HepG2 (cell line): ENCODE measurements around the gene EIF5A. TPM values are rescaled to one million over a fixed set of nuclear protein-coding genes. Genes with fewer than 3 reads are reported as not detected.
A peak's percentile ranks its signal among the peaks of the same experiment; 100 is the strongest.

Experiments
- ATAC-seq: fragments of 200-7000 bp; cut with Tn5 transposase; 3 replicates; pipeline ENCODE4 v1.9.1; 2020; ENCODE audit warnings: mild to moderate bottlenecking, moderate library complexity
- BruUV-seq: library from RNA; stranded (reverse); fragments of 400-500 nt; replicated peaks from 2 replicates; lab custom pipeline; 2021; lab: Mats Ljungman, UMichigan
- CTCF ChIA-PET: fragments of 300-600 bp; formaldehyde crosslinking; extraction: SDS; loops from one replicate; lab custom pipeline; 2021; ENCODE audit warnings: low total read pairs, inconsistent platforms, low intra/inter-chr PET ratio; lab: Yijun Ruan, JAX
- POLR2A ChIA-PET: fragments of 350-600 bp; sonication (Branson Sonifier 250); formaldehyde crosslinking; loops from one replicate; lab custom pipeline; 2020; ENCODE audit warnings: antibody characterized with exemption, inconsistent platforms; lab: Yijun Ruan, JAX
- DNase-seq: peaks from one replicate; pipeline ENCODE4 v3.0.0-alpha.2; 2015; ENCODE audit warnings: low spot score
- FAIRE-seq: peaks from 3 replicates; lab custom pipeline; 2011; peaks lifted over from hg19 to GRCh38; lab: Jason Lieb, UNC
- H2AFZ ChIP-seq: one replicate; pipeline ENCODE4 v1.6.1; 2011; ENCODE audit warnings: low read length, inconsistent platforms
- H3K27ac ChIP-seq: fragments of 300-600 bp; 3 replicates; pipeline ENCODE4 v1.8.0; 2011; ENCODE audit warnings: mixed run types, mild to moderate bottlenecking, mixed read lengths, low read length, inconsistent platforms; ENCODE audit not compliant: insufficient read depth; ENCODE audit errors: extremely low read length
- H3K27me3 ChIP-seq, 2 experiments: fragments of 200-600 bp in 1 of 2; 2 replicates in 1 of 2; 3 replicates in 1 of 2; pipeline versions ENCODE4 v1.6.0 to v1.8.0; 2011; ENCODE audit warnings: low read length in 2 of 2, mild to moderate bottlenecking in 2 of 2, moderate library complexity in 2 of 2, inconsistent platforms in 1 of 2; ENCODE audit not compliant: insufficient read depth in 2 of 2, control insufficient read depth in 1 of 2
- H3K36me3 ChIP-seq, 2 experiments: fragments of 200-600 bp in 1 of 2; replicated peaks in 1 of 2; 2 replicates in 1 of 2; 3 replicates in 1 of 2; pipeline versions ENCODE4 v1.5.1 to v1.8.0; 2011; ENCODE audit warnings: low read length in 2 of 2, inconsistent platforms in 1 of 2; ENCODE audit not compliant: insufficient read depth in 2 of 2, control insufficient read depth in 1 of 2
- H3K4me1 ChIP-seq: 2 replicates; pipeline ENCODE4 v1.5.1; 2012; ENCODE audit warnings: low read length, inconsistent platforms; ENCODE audit not compliant: insufficient read depth
- H3K4me2 ChIP-seq: 2 replicates; pipeline ENCODE4 v1.6.0; 2011; ENCODE audit warnings: low read depth, low read length, inconsistent platforms
- H3K4me3 ChIP-seq, 3 experiments: fragments of 200-600 bp in 1 of 3; sonication (generic), shearing (Covaris generic) in 1 of 3; replicated peaks in 1 of 3; 2 replicates each; pipeline ENCODE4 v1.5.1; 2011 to 2016; ENCODE audit warnings: low read length in 3 of 3, inconsistent platforms in 2 of 3, low read depth in 2 of 3, mild to moderate bottlenecking in 2 of 3, control low read depth in 1 of 3, mixed read lengths in 1 of 3; ENCODE audit not compliant: insufficient read depth in 1 of 3
- H3K79me2 ChIP-seq: one replicate; pipeline ENCODE4 v1.6.1; 2011; ENCODE audit warnings: low read length, inconsistent platforms; ENCODE audit not compliant: insufficient read depth
- H3K9ac ChIP-seq: 2 replicates; pipeline ENCODE4 v1.6.0; 2011; ENCODE audit warnings: mild to moderate bottlenecking, low read depth, low read length, inconsistent platforms; ENCODE audit not compliant: insufficient read depth
- H3K9me3 ChIP-seq: 2 replicates; pipeline ENCODE4 v1.5.1; 2012; ENCODE audit warnings: mild to moderate bottlenecking, low read length
- H4K20me1 ChIP-seq: 2 replicates; pipeline ENCODE4 v1.6.0; 2011; ENCODE audit warnings: inconsistent platforms, mild to moderate bottlenecking, low read length, moderate library complexity; ENCODE audit not compliant: insufficient read depth
- GATAD1 ChIP-seq: IDR thresholded peaks from 2 replicates; pipeline ENCODE4 v1.6.1; 2016; ENCODE audit warnings: missing genetic modification reagents, missing compliant biosample characterization
- MAZ ChIP-seq, 2 experiments: sonication (generic) in 1 of 2; formaldehyde crosslinking in 1 of 2; IDR thresholded peaks; 2 replicates each; pipeline versions ENCODE4 v1.5.0 to v1.6.1; 2012 to 2020; ENCODE audit warnings: low read depth in 2 of 2, mild to moderate bottlenecking in 2 of 2, borderline replicate concordance in 1 of 2, improper control_type of control experiment in 1 of 2, low read length in 1 of 2, missing genetic modification reagents in 1 of 2, moderate library complexity in 1 of 2
- MYNN ChIP-seq: sonication (generic); formaldehyde crosslinking; IDR thresholded peaks from 2 replicates; pipeline ENCODE4 v1.4.0; 2020; ENCODE audit warnings: mild to moderate bottlenecking, low read depth, missing genetic modification reagents
- PHF20 ChIP-seq: sonication (generic); formaldehyde crosslinking; IDR thresholded peaks from 2 replicates; pipeline ENCODE4 v1.5.0; 2020; ENCODE audit warnings: mild to moderate bottlenecking, missing genetic modification reagents
- ZFP82 ChIP-seq: sonication (generic); formaldehyde crosslinking; IDR thresholded peaks from 2 replicates; pipeline ENCODE4 v1.5.1; 2020; ENCODE audit warnings: mild to moderate bottlenecking, missing genetic modification reagents, borderline replicate concordance
- ZNF17 ChIP-seq: sonication (generic); formaldehyde crosslinking; IDR thresholded peaks from 2 replicates; pipeline ENCODE4 v1.5.0; 2020; ENCODE audit warnings: mild to moderate bottlenecking, missing genetic modification reagents
- ZNF577 ChIP-seq: sonication (generic); formaldehyde crosslinking; IDR thresholded peaks from 2 replicates; pipeline ENCODE4 v1.4.0; 2020; ENCODE audit warnings: mild to moderate bottlenecking, low read depth, missing genetic modification reagents, borderline replicate concordance
- ZNF747 ChIP-seq: sonication (generic); formaldehyde crosslinking; IDR thresholded peaks from 2 replicates; pipeline ENCODE4 v1.8.1; 2023; ENCODE audit warnings: missing genetic modification reagents, mild to moderate bottlenecking, borderline replicate concordance
- ZNF766 ChIP-seq: sonication (generic); formaldehyde crosslinking; IDR thresholded peaks from 2 replicates; pipeline ENCODE4 v1.5.0; 2020; ENCODE audit warnings: missing genetic modification reagents, borderline replicate concordance
- WGBS: methylation state at CpG from one replicate; pipeline ENCODE4 v1.1.6; 2017; ENCODE audit warnings: low lambda C conversion rate; 5-methylcytosine and 5-hydroxymethylcytosine counted together
- in situ Hi-C: cut with HindIII; loops from 2 replicates; pipeline ENCODE4 v1.10.0; 2017; ENCODE audit warnings: low pct_unique_long_range_greater_than_20kb; ENCODE audit not compliant: extremely low pct_ligation_motif_present
- intact Hi-C: fragments of 100-400 bp; cut with micrococcal nuclease; formaldehyde crosslinking; loops from one replicate; pipeline ENCODE4 v1.10.0; 2022; ENCODE audit not compliant: unreplicated experiment
- polyA plus RNA-seq, 8 experiments: library from polyadenylated mRNA; depleted of rRNA in 3 of 8; stranded (reverse) in 7 of 8; unstranded in 1 of 8; fragments of >200 nt; fragmentation: Illumina TruSeq in 4 of 8; extraction: Trizol in 4 of 8; gene quantifications; 2 replicates each; pipeline versions ENCODE4 v1.2.1 to v1.2.3, GENCODE V29; 2011 to 2016; ENCODE audit warnings: low read depth in 4 of 8, missing spikeins in 1 of 8, mixed read lengths in 1 of 8; ENCODE audit not compliant: insufficient read depth in 1 of 8
- total RNA-seq, 5 experiments: library from RNA; depleted of rRNA; stranded (reverse); fragments of >200 nt; fragmentation: Illumina TruSeq; extraction: Trizol; gene quantifications; 2 replicates each; pipeline ENCODE4 v1.2.3, GENCODE V29; 2016; ENCODE audit warnings: low read depth in 1 of 5
- TF ChIP-seq, protein P1 (sequence below): sonication (generic); formaldehyde crosslinking; IDR thresholded peaks from 2 replicates; pipeline ENCODE4 v1.4.0; 2020; ENCODE audit warnings: mild to moderate bottlenecking, low read depth, missing genetic modification reagents
- TF ChIP-seq, protein P2 (sequence below): sonication (generic); formaldehyde crosslinking; IDR thresholded peaks from 2 replicates; pipeline ENCODE4 v1.5.0; 2020; ENCODE audit warnings: missing genetic modification reagents
- TF ChIP-seq, protein P3 (sequence below): sonication (generic); formaldehyde crosslinking; IDR thresholded peaks from 2 replicates; pipeline ENCODE4 v1.4.0; 2020; ENCODE audit warnings: missing genetic modification reagents

The EIF5A gene
- total and polyA plus RNA-seq, 2 of the 13 experiments (the other 11 are each of a cell fraction or from before 2014, with no cell fraction given): 319 to 337 TPM

DNA sequence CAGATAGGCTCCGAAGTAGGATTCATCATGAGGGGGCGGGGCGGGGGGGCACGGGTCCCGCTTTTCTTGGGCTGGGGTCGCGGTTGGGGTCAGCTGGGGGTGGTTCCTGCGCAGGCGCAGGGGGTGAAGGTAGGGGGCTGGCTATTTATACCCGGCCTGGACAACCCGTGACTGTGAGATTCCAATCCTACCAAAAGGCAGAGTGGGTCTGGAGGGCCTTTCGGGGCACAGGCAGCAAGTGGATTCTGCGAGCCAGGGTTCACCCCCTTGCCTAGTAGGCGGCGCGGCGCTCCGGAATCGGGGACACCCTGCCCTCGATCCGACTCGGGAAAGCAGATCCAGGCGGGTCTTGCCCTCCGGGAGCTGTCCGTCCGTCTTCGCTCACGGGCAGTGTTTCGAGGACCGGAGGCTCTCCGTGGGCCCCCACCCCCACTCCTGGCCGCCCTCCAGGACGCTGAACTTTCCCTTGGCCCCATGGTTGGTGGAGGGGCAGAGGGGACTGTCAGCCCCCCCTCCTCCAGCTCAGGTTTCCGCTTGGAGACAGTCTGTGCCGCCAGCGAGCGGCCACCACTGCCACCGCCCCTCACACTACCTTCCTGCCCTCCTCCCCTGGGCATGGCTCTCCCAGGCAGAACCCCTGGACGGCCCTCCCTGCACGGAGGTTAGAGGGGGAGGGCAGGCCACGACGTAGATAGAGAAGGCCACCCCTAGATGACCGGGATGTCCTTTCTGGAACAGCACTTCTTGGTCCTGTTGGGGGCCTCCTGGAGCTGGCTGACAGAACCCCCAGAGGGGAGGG is 25.3 kb upstream of the EIF5A start:
- H2AFZ ChIP-seq: no peak overlapping the region
- in situ Hi-C loops: loop anchor here (10.0 kb wide), 1 partner anchor 237 kb away; the partner anchor contains the start of gene SLC16A11
- peaks cover 38% of the 10 kb centered on the region for H3K4me1 ChIP-seq
- H3K36me3 ChIP-seq: peaks cover 8 to 9% of the 10 kb centered on the region in 2 experiments; a peak in 4 of 5 replicates
- CTCF ChIA-PET: interaction anchor here (1.2 to 2.9 kb wide), 4 partner anchors 14 to 64 kb away, joined by 3 to 43 read pairs (median 10); no protein-coding TSS in a partner anchor
- BruUV-seq: TSS peak; percentile 72
- peak overlapping the region; percentile 80 for H3K9ac ChIP-seq
- intact Hi-C loops: loop anchor here (2.0 to 5.0 kb wide), 2 partner anchors 40 to 65 kb away; partner anchors contain the start of gene GABARAP
- H3K9me3 ChIP-seq: no peaks in the 10 kb centered on the region
- no peak for DNase-seq
- H3K4me3 ChIP-seq: peak overlapping the region; percentile 66 to 87 (median 85)
- H3K79me2 ChIP-seq: no peaks in the 10 kb centered on the region
- peak overlapping the region; percentile 95 for H3K4me2 ChIP-seq
- FAIRE-seq: no peak
- peak overlapping the region; percentile 71 for H3K27ac ChIP-seq
- H4K20me1 ChIP-seq: no peaks in the 10 kb centered on the region
- peak; percentile 22 for ATAC-seq
- WGBS: 0% methylated on average over 5 of the region's 43 CpGs
- POLR2A ChIA-PET: interaction anchor here (0.8 to 3.9 kb wide), 23 partner anchors 10 to 275 kb away, joined by 3 to 35 read pairs (median 6); partner anchors contain the start of genes ACADVL, ASGR2, CTDNEP1 and DLG4
- no peaks in the 10 kb centered on the region for H3K27me3 ChIP-seq
- TF ChIP-seq, protein P1, sequence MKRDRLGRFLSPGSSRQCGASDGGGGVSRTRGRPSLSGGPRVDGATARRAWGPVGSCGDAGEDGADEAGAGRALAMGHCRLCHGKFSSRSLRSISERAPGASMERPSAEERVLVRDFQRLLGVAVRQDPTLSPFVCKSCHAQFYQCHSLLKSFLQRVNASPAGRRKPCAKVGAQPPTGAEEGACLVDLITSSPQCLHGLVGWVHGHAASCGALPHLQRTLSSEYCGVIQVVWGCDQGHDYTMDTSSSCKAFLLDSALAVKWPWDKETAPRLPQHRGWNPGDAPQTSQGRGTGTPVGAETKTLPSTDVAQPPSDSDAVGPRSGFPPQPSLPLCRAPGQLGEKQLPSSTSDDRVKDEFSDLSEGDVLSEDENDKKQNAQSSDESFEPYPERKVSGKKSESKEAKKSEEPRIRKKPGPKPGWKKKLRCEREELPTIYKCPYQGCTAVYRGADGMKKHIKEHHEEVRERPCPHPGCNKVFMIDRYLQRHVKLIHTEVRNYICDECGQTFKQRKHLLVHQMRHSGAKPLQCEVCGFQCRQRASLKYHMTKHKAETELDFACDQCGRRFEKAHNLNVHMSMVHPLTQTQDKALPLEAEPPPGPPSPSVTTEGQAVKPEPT (CRISPR knock-in tag): no peak
- TF ChIP-seq ZNF17 (CRISPR knock-in tag) (no peak), ZFP82 (CRISPR knock-in tag) (0 out of 2 replicates have a peak, but pooled peaks have one; percentile 46), ZNF766 (CRISPR knock-in tag) (no peak), GATAD1 (no peak), MAZ (IDR thresholded peaks at IDR 0.05; ENCODE audit: borderline replicate concordance, low read depth, low read length) (0 out of 2 replicates have a peak, but pooled peaks have one; percentile 27), MAZ (CRISPR knock-in tag; IDR thresholded peaks at IDR 0.05; ENCODE audit: low read depth) (no peak), MYNN (CRISPR knock-in tag) (0 out of 2 replicates have a peak, but pooled peaks have one; percentile 75), ZNF747 (CRISPR knock-in tag) (no peak), PHF20 (CRISPR knock-in tag) (no peak), ZNF577 (no peak)
- TF ChIP-seq, protein P2, sequence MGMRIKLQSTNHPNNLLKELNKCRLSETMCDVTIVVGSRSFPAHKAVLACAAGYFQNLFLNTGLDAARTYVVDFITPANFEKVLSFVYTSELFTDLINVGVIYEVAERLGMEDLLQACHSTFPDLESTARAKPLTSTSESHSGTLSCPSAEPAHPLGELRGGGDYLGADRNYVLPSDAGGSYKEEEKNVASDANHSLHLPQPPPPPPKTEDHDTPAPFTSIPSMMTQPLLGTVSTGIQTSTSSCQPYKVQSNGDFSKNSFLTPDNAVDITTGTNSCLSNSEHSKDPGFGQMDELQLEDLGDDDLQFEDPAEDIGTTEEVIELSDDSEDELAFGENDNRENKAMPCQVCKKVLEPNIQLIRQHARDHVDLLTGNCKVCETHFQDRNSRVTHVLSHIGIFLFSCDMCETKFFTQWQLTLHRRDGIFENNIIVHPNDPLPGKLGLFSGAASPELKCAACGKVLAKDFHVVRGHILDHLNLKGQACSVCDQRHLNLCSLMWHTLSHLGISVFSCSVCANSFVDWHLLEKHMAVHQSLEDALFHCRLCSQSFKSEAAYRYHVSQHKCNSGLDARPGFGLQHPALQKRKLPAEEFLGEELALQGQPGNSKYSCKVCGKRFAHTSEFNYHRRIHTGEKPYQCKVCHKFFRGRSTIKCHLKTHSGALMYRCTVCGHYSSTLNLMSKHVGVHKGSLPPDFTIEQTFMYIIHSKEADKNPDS (CRISPR knock-in tag): no peak
- TF ChIP-seq, protein P3, sequence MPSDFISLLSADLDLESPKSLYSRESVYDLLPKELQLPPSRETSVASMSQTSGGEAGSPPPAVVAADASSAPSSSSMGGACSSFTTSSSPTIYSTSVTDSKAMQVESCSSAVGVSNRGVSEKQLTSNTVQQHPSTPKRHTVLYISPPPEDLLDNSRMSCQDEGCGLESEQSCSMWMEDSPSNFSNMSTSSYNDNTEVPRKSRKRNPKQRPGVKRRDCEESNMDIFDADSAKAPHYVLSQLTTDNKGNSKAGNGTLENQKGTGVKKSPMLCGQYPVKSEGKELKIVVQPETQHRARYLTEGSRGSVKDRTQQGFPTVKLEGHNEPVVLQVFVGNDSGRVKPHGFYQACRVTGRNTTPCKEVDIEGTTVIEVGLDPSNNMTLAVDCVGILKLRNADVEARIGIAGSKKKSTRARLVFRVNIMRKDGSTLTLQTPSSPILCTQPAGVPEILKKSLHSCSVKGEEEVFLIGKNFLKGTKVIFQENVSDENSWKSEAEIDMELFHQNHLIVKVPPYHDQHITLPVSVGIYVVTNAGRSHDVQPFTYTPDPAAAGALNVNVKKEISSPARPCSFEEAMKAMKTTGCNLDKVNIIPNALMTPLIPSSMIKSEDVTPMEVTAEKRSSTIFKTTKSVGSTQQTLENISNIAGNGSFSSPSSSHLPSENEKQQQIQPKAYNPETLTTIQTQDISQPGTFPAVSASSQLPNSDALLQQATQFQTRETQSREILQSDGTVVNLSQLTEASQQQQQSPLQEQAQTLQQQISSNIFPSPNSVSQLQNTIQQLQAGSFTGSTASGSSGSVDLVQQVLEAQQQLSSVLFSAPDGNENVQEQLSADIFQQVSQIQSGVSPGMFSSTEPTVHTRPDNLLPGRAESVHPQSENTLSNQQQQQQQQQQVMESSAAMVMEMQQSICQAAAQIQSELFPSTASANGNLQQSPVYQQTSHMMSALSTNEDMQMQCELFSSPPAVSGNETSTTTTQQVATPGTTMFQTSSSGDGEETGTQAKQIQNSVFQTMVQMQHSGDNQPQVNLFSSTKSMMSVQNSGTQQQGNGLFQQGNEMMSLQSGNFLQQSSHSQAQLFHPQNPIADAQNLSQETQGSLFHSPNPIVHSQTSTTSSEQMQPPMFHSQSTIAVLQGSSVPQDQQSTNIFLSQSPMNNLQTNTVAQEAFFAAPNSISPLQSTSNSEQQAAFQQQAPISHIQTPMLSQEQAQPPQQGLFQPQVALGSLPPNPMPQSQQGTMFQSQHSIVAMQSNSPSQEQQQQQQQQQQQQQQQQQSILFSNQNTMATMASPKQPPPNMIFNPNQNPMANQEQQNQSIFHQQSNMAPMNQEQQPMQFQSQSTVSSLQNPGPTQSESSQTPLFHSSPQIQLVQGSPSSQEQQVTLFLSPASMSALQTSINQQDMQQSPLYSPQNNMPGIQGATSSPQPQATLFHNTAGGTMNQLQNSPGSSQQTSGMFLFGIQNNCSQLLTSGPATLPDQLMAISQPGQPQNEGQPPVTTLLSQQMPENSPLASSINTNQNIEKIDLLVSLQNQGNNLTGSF (CRISPR knock-in tag): 0 out of 2 replicates have a peak, but pooled peaks have one; percentile 24
